HEK293 (cell line): ENCODE data around the gene ANO2.

ENCODE experiments used
- GLI4 ChIP-seq: fragments of 450-650 bp; formaldehyde crosslinking; IDR thresholded peaks from 2 replicates; pipeline ENCODE4 v1.5.1; 2016; ENCODE audit warnings: missing biosample characterization, missing genetic modification characterization
- SALL2 ChIP-seq: fragments of 450-650 bp; formaldehyde crosslinking; IDR thresholded peaks from 2 replicates; pipeline ENCODE4 v1.5.0; 2017; ENCODE audit warnings: missing biosample characterization, mild to moderate bottlenecking, missing genetic modification characterization, borderline replicate concordance
- SP2 ChIP-seq: fragments of 450-650 bp; formaldehyde crosslinking; IDR thresholded peaks from 2 replicates; pipeline ENCODE4 v1.5.1; 2016; ENCODE audit warnings: missing biosample characterization, missing genetic modification characterization
- ZBTB20 ChIP-seq: fragments of 450-650 bp; formaldehyde crosslinking; IDR thresholded peaks from 2 replicates; pipeline ENCODE4 v1.5.1; 2016; ENCODE audit warnings: missing biosample characterization, missing genetic modification characterization
- ZNF114 ChIP-seq: fragments of 450-650 bp; formaldehyde crosslinking; IDR thresholded peaks from 2 replicates; pipeline ENCODE4 v1.5.0; 2017; ENCODE audit warnings: missing biosample characterization, missing genetic modification characterization
- ZNF121 ChIP-seq: fragments of 450-650 bp; formaldehyde crosslinking; IDR thresholded peaks from 2 replicates; pipeline ENCODE4 v1.5.1; 2016; ENCODE audit warnings: missing biosample characterization, missing genetic modification characterization
- ZNF157 ChIP-seq: fragments of 450-650 bp; formaldehyde crosslinking; IDR thresholded peaks from 2 replicates; pipeline ENCODE4 v1.5.1; 2016; ENCODE audit warnings: missing biosample characterization, missing genetic modification characterization
- ZNF16 ChIP-seq: fragments of 450-650 bp; formaldehyde crosslinking; IDR thresholded peaks from 2 replicates; pipeline ENCODE4 v1.5.1; 2016; ENCODE audit warnings: low read depth, missing biosample characterization, missing genetic modification characterization
- ZNF175 ChIP-seq: fragments of 450-650 bp; formaldehyde crosslinking; IDR thresholded peaks from 2 replicates; pipeline ENCODE4 v1.5.1; 2016; ENCODE audit warnings: missing biosample characterization, missing genetic modification characterization
- ZNF239 ChIP-seq: fragments of 450-650 bp; formaldehyde crosslinking; IDR thresholded peaks from 2 replicates; pipeline ENCODE4 v1.5.1; 2016; ENCODE audit warnings: missing biosample characterization, missing genetic modification characterization
- ZNF248 ChIP-seq: fragments of 450-650 bp; formaldehyde crosslinking; IDR thresholded peaks from 2 replicates; pipeline ENCODE4 v1.5.1; 2017; ENCODE audit warnings: missing biosample characterization, missing genetic modification characterization
- ZNF266 ChIP-seq: fragments of 450-650 bp; formaldehyde crosslinking; IDR thresholded peaks from 2 replicates; pipeline ENCODE4 v1.5.1; 2016; ENCODE audit warnings: missing biosample characterization, missing genetic modification characterization, low read depth
- ZNF274 ChIP-seq, 2 experiments: fragments of 200-500 bp in 1 of 2; fragments of 450-650 bp in 1 of 2; sonication (Bioruptor generic) in 1 of 2; formaldehyde crosslinking in 1 of 2; IDR thresholded peaks; 2 replicates each; pipeline versions ENCODE4 v1.5.1 to v1.6.1; 2014 to 2016; ENCODE audit warnings: borderline replicate concordance in 1 of 2, inconsistent platforms in 1 of 2, low read length in 1 of 2, missing biosample characterization in 1 of 2, missing genetic modification characterization in 1 of 2
- ZNF311 ChIP-seq: fragments of 450-650 bp; formaldehyde crosslinking; IDR thresholded peaks from 2 replicates; pipeline ENCODE4 v1.5.1; 2017; ENCODE audit warnings: missing biosample characterization, missing genetic modification characterization, borderline replicate concordance
- ZNF544 ChIP-seq: fragments of 450-650 bp; formaldehyde crosslinking; IDR thresholded peaks from 2 replicates; pipeline ENCODE4 v1.5.0; 2017; ENCODE audit warnings: missing biosample characterization, missing genetic modification characterization
- ZNF658 ChIP-seq: fragments of 450-650 bp; formaldehyde crosslinking; IDR thresholded peaks from 2 replicates; pipeline ENCODE4; 2016; ENCODE audit warnings: missing biosample characterization, missing genetic modification characterization
- ZNF830 ChIP-seq: fragments of 450-650 bp; IDR thresholded peaks from 2 replicates; pipeline ENCODE4 v1.5.0; 2018; ENCODE audit warnings: missing biosample characterization, missing genetic modification characterization, low read depth, mild to moderate bottlenecking, moderate library complexity
- ZSCAN23 ChIP-seq: fragments of 450-650 bp; formaldehyde crosslinking; IDR thresholded peaks from 2 replicates; pipeline ENCODE4 v1.5.1; 2016; ENCODE audit warnings: missing biosample characterization, missing genetic modification characterization
- TF ChIP-seq, protein P1 (sequence below): fragments of 450-650 bp; formaldehyde crosslinking; IDR thresholded peaks from 2 replicates; pipeline ENCODE4 v1.5.1; 2016; ENCODE audit warnings: missing biosample characterization, missing genetic modification characterization
- TF ChIP-seq, protein P2 (sequence below): fragments of 450-650 bp; formaldehyde crosslinking; IDR thresholded peaks from 2 replicates; pipeline ENCODE4; 2016; ENCODE audit warnings: missing biosample characterization, missing genetic modification characterization
- TF ChIP-seq, protein P3 (sequence below): fragments of 450-650 bp; formaldehyde crosslinking; IDR thresholded peaks from 2 replicates; pipeline ENCODE4 v1.5.1; 2017; ENCODE audit warnings: missing biosample characterization, missing genetic modification characterization
- TF ChIP-seq, protein P4 (sequence below): fragments of 450-650 bp; formaldehyde crosslinking; IDR thresholded peaks from 2 replicates; pipeline ENCODE4 v1.5.1; 2016; ENCODE audit warnings: missing biosample characterization, missing genetic modification characterization, borderline replicate concordance
- TF ChIP-seq, protein P5 (sequence below): fragments of 450-650 bp; formaldehyde crosslinking; IDR thresholded peaks from 2 replicates; pipeline ENCODE4 v1.5.0; 2017; ENCODE audit warnings: missing biosample characterization, missing genetic modification characterization, borderline replicate concordance

The ANO2 gene

DNA sequence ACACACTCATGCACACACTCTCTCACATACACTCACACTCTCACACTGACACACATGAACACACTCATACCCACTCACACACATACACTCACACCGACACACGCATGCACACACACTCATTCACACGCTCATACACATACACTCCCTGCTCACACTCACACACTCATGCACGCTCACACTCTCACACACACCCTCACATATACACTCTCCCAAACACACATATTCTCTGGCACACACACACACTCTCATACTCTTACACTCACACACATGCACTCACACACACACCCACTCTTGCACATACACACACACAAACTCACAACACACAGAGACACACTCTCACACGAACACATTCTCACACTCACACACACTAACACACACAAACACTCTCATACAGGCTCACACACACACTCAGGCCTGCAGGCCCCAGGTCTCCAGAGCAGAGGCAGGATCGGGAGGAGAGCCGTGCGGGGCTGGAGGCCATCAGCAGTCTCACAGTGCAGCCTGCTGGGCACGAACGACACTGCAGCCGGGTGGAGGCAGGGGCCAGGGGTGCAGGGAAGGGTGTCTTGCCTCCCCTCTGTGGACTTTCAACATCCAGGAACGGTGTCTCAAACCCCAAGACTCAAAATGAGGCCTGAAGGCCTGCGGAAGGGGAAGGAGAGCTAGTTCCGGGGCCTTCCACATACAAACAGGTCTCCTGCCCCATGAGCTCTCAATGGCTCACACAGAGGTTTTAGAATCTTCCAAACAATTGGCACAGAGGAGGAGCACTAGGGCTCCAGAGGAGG is 148.7 kb downstream of the ANO2 start (continued):
- TF ChIP-seq, protein P1, sequence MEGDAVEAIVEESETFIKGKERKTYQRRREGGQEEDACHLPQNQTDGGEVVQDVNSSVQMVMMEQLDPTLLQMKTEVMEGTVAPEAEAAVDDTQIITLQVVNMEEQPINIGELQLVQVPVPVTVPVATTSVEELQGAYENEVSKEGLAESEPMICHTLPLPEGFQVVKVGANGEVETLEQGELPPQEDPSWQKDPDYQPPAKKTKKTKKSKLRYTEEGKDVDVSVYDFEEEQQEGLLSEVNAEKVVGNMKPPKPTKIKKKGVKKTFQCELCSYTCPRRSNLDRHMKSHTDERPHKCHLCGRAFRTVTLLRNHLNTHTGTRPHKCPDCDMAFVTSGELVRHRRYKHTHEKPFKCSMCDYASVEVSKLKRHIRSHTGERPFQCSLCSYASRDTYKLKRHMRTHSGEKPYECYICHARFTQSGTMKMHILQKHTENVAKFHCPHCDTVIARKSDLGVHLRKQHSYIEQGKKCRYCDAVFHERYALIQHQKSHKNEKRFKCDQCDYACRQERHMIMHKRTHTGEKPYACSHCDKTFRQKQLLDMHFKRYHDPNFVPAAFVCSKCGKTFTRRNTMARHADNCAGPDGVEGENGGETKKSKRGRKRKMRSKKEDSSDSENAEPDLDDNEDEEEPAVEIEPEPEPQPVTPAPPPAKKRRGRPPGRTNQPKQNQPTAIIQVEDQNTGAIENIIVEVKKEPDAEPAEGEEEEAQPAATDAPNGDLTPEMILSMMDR = peak; percentile 84
- TF ChIP-seq ZNF658 (tag by site-specific recombination) (no peak), ZNF544 (peak; percentile 79; the same call in 1 of the 2 replicates), ZNF114 (tag by site-specific recombination) (peak; percentile 79; the same call in 1 of the 2 replicates), ZNF16 (tag by site-specific recombination) (no peak), ZNF157 (tag by site-specific recombination) (0 out of 2 replicates have a peak, but pooled peaks have one; percentile 19), ZNF175 (no peak), ZNF239 (tag by site-specific recombination) (peak; percentile 18; the same call in 1 of the 2 replicates), ZNF830 (tag by site-specific recombination) (no peak), ZNF248 (tag by site-specific recombination) (peak; percentile 51; the same call in 1 of the 2 replicates), SALL2 (tag by site-specific recombination) (peak; percentile 82), ZNF311 (tag by site-specific recombination) (peak; percentile 23; the same call in 1 of the 2 replicates), ZBTB20 (tag by site-specific recombination) (peak; percentile 19; the same call in 1 of the 2 replicates), ZNF274 (IDR thresholded peaks at IDR 0.05; ENCODE audit: low read length) (no peak), ZNF274 (tag by site-specific recombination; IDR thresholded peaks at IDR 0.05; ENCODE audit: borderline replicate concordance) (peak; percentile 32; the same call in 1 of the 2 replicates), SP2 (tag by site-specific recombination) (no peak), GLI4 (tag by site-specific recombination) (peak; percentile 62; the same call in 1 of the 2 replicates), ZNF266 (0 out of 2 replicates have a peak, but pooled peaks have one; percentile 7), ZNF121 (tag by site-specific recombination) (peak; percentile 17; the same call in 1 of the 2 replicates), ZSCAN23 (no peak)
- TF ChIP-seq, protein P2, sequence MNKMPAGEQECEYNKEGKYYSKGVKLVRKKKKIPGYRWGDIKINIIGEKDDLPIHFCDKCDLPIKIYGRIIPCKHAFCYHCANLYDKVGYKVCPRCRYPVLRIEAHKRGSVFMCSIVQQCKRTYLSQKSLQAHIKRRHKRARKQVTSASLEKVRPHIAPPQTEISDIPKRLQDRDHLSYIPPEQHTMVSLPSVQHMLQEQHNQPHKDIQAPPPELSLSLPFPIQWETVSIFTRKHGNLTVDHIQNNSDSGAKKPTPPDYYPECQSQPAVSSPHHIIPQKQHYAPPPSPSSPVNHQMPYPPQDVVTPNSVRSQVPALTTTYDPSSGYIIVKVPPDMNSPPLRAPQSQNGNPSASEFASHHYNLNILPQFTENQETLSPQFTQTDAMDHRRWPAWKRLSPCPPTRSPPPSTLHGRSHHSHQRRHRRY (tag by site-specific recombination) = 0 out of 2 replicates have a peak, but pooled peaks have one; percentile 11
- TF ChIP-seq, protein P3, sequence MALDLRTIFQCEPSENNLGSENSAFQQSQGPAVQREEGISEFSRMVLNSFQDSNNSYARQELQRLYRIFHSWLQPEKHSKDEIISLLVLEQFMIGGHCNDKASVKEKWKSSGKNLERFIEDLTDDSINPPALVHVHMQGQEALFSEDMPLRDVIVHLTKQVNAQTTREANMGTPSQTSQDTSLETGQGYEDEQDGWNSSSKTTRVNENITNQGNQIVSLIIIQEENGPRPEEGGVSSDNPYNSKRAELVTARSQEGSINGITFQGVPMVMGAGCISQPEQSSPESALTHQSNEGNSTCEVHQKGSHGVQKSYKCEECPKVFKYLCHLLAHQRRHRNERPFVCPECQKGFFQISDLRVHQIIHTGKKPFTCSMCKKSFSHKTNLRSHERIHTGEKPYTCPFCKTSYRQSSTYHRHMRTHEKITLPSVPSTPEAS (tag by site-specific recombination) = peak; percentile 73
- TF ChIP-seq, protein P4, sequence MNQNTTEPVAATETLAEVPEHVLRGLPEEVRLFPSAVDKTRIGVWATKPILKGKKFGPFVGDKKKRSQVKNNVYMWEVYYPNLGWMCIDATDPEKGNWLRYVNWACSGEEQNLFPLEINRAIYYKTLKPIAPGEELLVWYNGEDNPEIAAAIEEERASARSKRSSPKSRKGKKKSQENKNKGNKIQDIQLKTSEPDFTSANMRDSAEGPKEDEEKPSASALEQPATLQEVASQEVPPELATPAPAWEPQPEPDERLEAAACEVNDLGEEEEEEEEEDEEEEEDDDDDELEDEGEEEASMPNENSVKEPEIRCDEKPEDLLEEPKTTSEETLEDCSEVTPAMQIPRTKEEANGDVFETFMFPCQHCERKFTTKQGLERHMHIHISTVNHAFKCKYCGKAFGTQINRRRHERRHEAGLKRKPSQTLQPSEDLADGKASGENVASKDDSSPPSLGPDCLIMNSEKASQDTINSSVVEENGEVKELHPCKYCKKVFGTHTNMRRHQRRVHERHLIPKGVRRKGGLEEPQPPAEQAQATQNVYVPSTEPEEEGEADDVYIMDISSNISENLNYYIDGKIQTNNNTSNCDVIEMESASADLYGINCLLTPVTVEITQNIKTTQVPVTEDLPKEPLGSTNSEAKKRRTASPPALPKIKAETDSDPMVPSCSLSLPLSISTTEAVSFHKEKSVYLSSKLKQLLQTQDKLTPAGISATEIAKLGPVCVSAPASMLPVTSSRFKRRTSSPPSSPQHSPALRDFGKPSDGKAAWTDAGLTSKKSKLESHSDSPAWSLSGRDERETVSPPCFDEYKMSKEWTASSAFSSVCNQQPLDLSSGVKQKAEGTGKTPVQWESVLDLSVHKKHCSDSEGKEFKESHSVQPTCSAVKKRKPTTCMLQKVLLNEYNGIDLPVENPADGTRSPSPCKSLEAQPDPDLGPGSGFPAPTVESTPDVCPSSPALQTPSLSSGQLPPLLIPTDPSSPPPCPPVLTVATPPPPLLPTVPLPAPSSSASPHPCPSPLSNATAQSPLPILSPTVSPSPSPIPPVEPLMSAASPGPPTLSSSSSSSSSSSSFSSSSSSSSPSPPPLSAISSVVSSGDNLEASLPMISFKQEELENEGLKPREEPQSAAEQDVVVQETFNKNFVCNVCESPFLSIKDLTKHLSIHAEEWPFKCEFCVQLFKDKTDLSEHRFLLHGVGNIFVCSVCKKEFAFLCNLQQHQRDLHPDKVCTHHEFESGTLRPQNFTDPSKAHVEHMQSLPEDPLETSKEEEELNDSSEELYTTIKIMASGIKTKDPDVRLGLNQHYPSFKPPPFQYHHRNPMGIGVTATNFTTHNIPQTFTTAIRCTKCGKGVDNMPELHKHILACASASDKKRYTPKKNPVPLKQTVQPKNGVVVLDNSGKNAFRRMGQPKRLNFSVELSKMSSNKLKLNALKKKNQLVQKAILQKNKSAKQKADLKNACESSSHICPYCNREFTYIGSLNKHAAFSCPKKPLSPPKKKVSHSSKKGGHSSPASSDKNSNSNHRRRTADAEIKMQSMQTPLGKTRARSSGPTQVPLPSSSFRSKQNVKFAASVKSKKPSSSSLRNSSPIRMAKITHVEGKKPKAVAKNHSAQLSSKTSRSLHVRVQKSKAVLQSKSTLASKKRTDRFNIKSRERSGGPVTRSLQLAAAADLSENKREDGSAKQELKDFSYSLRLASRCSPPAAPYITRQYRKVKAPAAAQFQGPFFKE (tag by site-specific recombination) = peak; percentile 99
- TF ChIP-seq, protein P5, sequence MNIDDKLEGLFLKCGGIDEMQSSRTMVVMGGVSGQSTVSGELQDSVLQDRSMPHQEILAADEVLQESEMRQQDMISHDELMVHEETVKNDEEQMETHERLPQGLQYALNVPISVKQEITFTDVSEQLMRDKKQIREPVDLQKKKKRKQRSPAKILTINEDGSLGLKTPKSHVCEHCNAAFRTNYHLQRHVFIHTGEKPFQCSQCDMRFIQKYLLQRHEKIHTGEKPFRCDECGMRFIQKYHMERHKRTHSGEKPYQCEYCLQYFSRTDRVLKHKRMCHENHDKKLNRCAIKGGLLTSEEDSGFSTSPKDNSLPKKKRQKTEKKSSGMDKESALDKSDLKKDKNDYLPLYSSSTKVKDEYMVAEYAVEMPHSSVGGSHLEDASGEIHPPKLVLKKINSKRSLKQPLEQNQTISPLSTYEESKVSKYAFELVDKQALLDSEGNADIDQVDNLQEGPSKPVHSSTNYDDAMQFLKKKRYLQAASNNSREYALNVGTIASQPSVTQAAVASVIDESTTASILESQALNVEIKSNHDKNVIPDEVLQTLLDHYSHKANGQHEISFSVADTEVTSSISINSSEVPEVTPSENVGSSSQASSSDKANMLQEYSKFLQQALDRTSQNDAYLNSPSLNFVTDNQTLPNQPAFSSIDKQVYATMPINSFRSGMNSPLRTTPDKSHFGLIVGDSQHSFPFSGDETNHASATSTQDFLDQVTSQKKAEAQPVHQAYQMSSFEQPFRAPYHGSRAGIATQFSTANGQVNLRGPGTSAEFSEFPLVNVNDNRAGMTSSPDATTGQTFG (tag by site-specific recombination) = 0 out of 2 replicates have a peak, but pooled peaks have one; percentile 48
